T-helper 2 cell treated with Interferon-gamma antibody and Interleukin-4, amounts not matched to agents 5 μg/mL and 100 μg/mL, for 36 hours (primary cell): ENCODE measurements around the gene RAD21L1.
A peak's percentile ranks its signal among the peaks of the same experiment; 100 is the strongest.
"Not testable (repeated sequence)": the region's sequence is repeated elsewhere in the genome, so short reads cannot be mapped to it uniquely, and the experiment has no call there.

Experiments used
- DNase-seq: peaks from one replicate; pipeline ENCODE4 v3.0.0; 2021; ENCODE audit warnings: low spot score
- H3K27ac Mint-ChIP-seq: one replicate; pipeline ENCODE4 v1.8.0; 2021; ENCODE audit warnings: mild to moderate bottlenecking, mixed read lengths
- H3K27me3 Mint-ChIP-seq: one replicate; pipeline ENCODE4 v1.8.0; 2021; ENCODE audit warnings: low read depth, mixed read lengths
- H3K36me3 Mint-ChIP-seq: one replicate; pipeline ENCODE4 v1.8.0; 2021; ENCODE audit warnings: low read depth, mixed read lengths
- H3K4me1 Mint-ChIP-seq: one replicate; pipeline ENCODE4 v1.8.0; 2021; ENCODE audit warnings: low read depth, mixed read lengths
- H3K4me3 Mint-ChIP-seq: one replicate; pipeline ENCODE4 v1.8.0; 2022; ENCODE audit warnings: mild to moderate bottlenecking, moderate library complexity, mixed read lengths
- H3K9me3 Mint-ChIP-seq: one replicate; pipeline ENCODE4 v1.8.0; 2021; ENCODE audit warnings: mixed read lengths

RAD21L1 gene

GRCh38 chr20:1205802-1206201, 20.0 kb upstream of the RAD21L1 start:
- H3K27me3 Mint-ChIP-seq = peaks cover 25% of the 10 kb centered on the region
- H3K27ac Mint-ChIP-seq = no peak overlapping the region
- no peak for DNase-seq
- H3K4me3 Mint-ChIP-seq = no peak overlapping the region
- H3K9me3 Mint-ChIP-seq = no peaks in the 10 kb centered on the region
- H3K36me3 Mint-ChIP-seq = no peaks in the 10 kb centered on the region
- no peaks in the 10 kb centered on the region for H3K4me1 Mint-ChIP-seq

DNA sequence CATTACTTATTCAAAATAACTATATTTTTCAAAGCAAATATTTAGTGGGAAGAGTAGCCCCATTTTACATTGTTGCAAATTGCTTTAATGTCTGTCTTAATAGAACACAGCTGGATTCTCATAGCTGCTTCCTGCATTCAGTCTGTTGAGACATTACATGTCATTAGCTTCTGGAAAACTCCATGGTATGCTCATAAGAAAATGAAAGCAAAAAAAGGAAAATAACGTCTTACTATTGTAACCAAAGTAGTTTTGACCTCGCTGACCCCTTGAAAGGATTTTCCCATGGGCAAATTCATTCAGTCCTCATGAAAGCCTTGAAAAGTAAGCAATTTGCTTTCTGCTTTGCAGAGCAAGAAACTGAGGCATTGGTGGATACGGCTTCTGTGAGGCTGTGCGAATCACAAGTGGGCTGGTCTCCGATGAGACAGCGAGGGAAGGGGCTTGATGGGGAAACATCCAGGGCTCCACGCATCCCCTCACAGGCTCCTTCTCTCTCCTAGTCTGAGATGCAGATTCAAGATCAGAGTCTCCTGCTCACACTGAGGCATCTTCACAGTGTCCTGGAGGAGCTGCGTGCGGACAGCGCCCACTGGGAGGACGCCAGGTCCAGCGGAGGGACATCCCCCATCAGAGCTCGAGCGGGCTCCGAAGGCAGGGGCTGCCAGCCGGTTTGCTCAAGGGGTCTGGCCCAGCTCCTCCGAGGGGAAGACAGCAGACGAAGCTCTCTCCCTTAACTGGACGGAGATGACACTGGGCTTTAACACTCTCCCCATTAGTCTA, 19.3 kb upstream of the RAD21L1 start:
- Mint-ChIP-seq H3K27me3 (peaks cover 25% of the 10 kb centered on the region), H3K4me3 (no peak overlapping the region), H3K27ac (no peak overlapping the region)

GRCh38 chr20:1207293-1207878, 18.5 kb upstream of the RAD21L1 start:
- no peaks in the 10 kb centered on the region for H3K36me3 Mint-ChIP-seq
- no peaks in the 10 kb centered on the region for H3K9me3 Mint-ChIP-seq
- H3K4me3 Mint-ChIP-seq = no peak overlapping the region
- H3K4me1 Mint-ChIP-seq = no peaks in the 10 kb centered on the region
- H3K27ac Mint-ChIP-seq = no peak overlapping the region
- DNase-seq = no peak
- peaks cover 25% of the 10 kb centered on the region for H3K27me3 Mint-ChIP-seq

More for the DNA sequence above, 19.3 kb upstream of the RAD21L1 start:
- DNase-seq = no peak
- Mint-ChIP-seq H3K4me1 (no peaks in the 10 kb centered on the region), H3K36me3 (no peaks in the 10 kb centered on the region), H3K9me3 (no peaks in the 10 kb centered on the region)

DNA sequence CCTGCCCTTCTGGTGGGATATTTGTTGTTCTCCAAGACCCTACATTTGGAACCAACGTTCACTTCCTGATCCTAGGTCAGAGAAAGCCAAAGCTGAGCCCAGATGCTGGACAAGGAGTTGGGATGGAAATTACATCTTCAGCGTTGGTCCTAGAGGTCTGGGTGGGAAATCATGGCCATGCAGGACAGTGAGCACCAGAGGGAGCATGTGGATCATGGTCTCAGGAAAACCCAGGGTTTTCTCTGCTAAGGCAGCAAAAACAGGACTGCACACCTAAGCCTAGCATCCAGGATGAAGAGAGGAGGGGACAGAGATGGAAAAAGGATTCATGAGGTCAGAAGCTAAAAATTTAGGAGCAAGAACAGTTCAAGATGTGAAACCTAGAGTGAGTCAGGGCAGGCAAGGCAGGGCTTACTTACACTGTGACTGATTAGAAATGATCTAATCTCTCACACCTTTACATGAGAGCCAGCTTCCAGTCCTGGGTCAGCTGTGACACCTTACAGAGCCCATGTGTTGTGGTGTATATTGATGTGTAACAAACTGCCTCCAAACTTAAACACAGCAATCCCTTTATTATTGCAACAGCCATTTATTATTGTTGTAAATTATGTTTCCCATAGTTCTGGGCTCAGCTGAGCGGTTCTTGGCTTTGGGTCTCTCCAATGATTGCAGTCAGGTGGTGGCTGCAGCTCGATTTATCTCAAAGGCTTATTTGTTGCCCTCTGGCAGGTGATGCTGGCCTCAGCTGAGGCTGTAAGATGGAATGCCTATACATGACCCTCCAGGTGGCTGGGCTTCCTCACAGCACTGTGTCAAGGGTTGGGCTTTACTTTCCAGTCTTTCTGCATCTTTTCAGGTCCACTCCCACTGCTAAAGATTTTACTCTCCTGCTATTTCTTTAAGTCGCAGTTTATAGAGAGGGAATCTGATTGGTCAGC, 16.1 kb upstream of the RAD21L1 start:
- H3K36me3 Mint-ChIP-seq = no peaks in the 10 kb centered on the region
- no peak overlapping the region for H3K27ac Mint-ChIP-seq
- H3K4me1 Mint-ChIP-seq = peaks cover 10% of the 10 kb centered on the region
- H3K9me3 Mint-ChIP-seq = no peaks in the 10 kb centered on the region
- no peak overlapping the region for H3K4me3 Mint-ChIP-seq
- peaks cover 20% of the 10 kb centered on the region for H3K27me3 Mint-ChIP-seq
- DNase-seq = no peak

DNA sequence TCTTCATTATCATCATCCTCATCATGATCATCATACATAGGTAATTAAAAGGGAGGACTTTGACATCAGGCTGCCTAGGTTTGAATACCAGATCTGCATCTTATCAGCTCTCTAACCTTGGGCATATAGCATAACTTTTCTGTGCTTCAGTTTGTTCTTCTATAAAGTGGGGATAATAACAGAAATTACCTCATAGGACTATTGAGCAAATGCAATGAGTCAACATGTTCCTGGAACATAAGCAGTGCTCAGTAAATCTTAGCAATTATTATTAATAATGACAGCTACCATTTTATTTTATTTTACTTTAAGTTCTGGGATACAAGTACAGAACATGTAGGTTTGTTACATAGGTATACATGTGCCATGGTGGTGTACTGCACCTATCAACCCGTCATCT, 15.3 kb upstream of the RAD21L1 start:
- no peak for DNase-seq
- H3K9me3 Mint-ChIP-seq = no peaks in the 10 kb centered on the region
- H3K4me3 Mint-ChIP-seq = no peak overlapping the region
- H3K27me3 Mint-ChIP-seq = peaks cover 20% of the 10 kb centered on the region
- no peaks in the 10 kb centered on the region for H3K36me3 Mint-ChIP-seq
- peaks cover 18% of the 10 kb centered on the region for H3K4me1 Mint-ChIP-seq
- H3K27ac Mint-ChIP-seq = no peak overlapping the region

- Mint-ChIP-seq H3K4me1 (peaks cover 27% of the 10 kb centered on the region), H3K36me3 (no peaks in the 10 kb centered on the region), H3K27me3 (peaks cover 20% of the 10 kb centered on the region), H3K27ac (no peak overlapping the region), H3K9me3 (no peaks in the 10 kb centered on the region), H3K4me3 (no peak overlapping the region)
- DNase-seq = no peak
These were observed 13.8 kb upstream of the RAD21L1 start for GRCh38 chr20:1212023-1212422.

GRCh38 chr20:1212607-1213396, 13.0 kb upstream of the RAD21L1 start:
- Mint-ChIP-seq H3K9me3 (no peaks in the 10 kb centered on the region), H3K4me1 (peaks cover 27% of the 10 kb centered on the region), H3K36me3 (no peaks in the 10 kb centered on the region), H3K4me3 (no peak overlapping the region), H3K27me3 (peaks cover 18% of the 10 kb centered on the region), H3K27ac (no peak overlapping the region)
- DNase-seq = peak; percentile 67

DNA sequence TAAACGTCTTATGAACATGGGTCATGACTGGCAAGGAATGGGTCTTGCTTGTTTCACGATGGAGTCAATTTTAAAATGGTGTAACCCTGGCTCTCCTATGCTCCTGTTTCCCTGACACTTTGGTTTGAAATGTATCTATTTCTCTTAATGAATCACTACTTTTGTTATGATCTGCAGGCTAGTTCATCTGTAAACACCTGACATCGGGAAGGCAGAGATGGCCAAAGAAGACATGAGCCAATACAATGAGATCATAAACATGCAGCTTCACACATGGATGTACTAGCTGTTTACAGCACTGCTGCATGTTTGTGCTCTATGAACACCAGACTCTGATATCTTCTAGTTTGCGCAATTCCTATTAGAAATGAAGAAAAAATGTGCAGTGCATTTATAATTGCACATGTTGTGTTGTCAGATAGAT, 11.0 kb upstream of the RAD21L1 start:
- H3K4me3 Mint-ChIP-seq = peak overlapping the region; percentile 63
- H3K36me3 Mint-ChIP-seq = no peaks in the 10 kb centered on the region
- peaks cover 27% of the 10 kb centered on the region for H3K4me1 Mint-ChIP-seq
- H3K27ac Mint-ChIP-seq = no peak overlapping the region
- no peak for DNase-seq
- no peaks in the 10 kb centered on the region for H3K9me3 Mint-ChIP-seq
- peaks cover 12% of the 10 kb centered on the region for H3K27me3 Mint-ChIP-seq

GRCh38 chr20:1215386-1216170, 10.3 kb upstream of the RAD21L1 start:
- Mint-ChIP-seq H3K27ac (peak overlapping the region; percentile 89), H3K36me3 (no peaks in the 10 kb centered on the region), H3K4me1 (peaks cover 27% of the 10 kb centered on the region), H3K27me3 (peaks cover 14% of the 10 kb centered on the region), H3K4me3 (peak overlapping the region; percentile 63), H3K9me3 (no peaks in the 10 kb centered on the region)
- DNase-seq = peak; percentile 74

GRCh38 chr20:1216527-1217427, 9.1 kb upstream of the RAD21L1 start:
- not testable (repeated sequence) for H3K4me3 Mint-ChIP-seq, H3K9me3 Mint-ChIP-seq, H3K27ac Mint-ChIP-seq, H3K36me3 Mint-ChIP-seq, DNase-seq
- H3K27me3 Mint-ChIP-seq = peaks cover 26% of the 10 kb centered on the region
- peaks cover 27% of the 10 kb centered on the region for H3K4me1 Mint-ChIP-seq

DNA sequence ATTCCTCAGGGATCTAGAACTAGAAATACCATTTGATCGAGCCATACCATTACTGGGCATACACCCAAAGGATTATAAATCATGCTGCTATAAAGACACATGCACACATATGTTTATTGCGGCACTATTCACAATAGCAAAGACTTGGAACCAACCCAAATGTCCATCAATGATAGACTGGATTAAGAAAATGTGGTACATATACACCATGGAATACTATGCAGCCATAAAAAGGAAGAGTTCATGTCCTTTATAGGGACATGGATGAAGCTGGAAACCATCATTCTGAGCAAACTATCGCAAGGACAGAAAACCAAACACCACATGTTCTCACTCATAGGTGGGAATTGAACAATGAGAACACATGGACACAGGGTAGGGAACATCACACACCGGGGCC, 3.1 kb upstream of the RAD21L1 start:
- H3K36me3 Mint-ChIP-seq, H3K27ac Mint-ChIP-seq, H3K4me3 Mint-ChIP-seq, H3K9me3 Mint-ChIP-seq, DNase-seq: not testable (repeated sequence)
- peaks cover 14% of the 10 kb centered on the region for H3K4me1 Mint-ChIP-seq
- peaks cover 52% of the 10 kb centered on the region for H3K27me3 Mint-ChIP-seq

DNA sequence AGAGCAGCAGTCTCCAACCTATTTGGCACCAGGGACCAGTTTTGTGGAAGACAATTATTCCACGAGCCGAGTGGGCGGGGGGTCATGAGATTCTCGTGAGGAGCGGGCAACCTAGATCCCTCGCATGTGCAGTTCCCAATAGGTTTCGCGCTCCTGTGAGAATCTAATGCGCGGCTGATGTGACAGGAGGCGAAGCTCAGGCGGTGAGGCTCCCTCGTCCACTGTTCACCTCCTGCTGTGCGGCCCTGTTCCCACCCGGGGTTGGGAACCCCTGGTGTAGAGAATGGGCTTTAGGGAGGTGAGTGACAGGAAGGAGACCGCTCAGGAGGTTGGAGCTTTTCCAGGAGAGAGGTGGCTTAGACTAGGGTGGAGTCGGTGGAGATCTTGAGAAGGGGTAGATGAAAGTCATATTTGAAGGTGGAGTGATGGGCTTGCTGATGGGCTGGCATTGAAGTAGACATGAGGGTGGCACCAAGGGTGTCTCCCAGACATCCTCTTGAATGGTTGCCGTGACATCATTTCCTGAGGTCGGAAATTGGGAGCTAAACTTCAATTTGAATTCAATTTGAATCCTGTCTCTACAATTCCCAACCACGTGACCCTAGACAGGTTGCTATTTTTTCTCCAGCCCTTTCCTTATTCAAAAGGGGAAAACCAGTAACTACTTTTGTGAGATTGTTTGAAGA, 1.5 kb upstream of the RAD21L1 start:
- Mint-ChIP-seq H3K27me3 (peaks cover 56% of the 10 kb centered on the region), H3K27ac (no peak overlapping the region), H3K4me1 (peaks cover 14% of the 10 kb centered on the region), H3K9me3 (no peaks in the 10 kb centered on the region), H3K4me3 (peak overlapping the region; percentile 2), H3K36me3 (no peaks in the 10 kb centered on the region)
- no peak for DNase-seq
